ENCODE measurements around the gene ARHGAP25.
A peak's percentile ranks its signal among the peaks of the same experiment; 100 is the strongest.

Gene ARHGAP25

DNA sequence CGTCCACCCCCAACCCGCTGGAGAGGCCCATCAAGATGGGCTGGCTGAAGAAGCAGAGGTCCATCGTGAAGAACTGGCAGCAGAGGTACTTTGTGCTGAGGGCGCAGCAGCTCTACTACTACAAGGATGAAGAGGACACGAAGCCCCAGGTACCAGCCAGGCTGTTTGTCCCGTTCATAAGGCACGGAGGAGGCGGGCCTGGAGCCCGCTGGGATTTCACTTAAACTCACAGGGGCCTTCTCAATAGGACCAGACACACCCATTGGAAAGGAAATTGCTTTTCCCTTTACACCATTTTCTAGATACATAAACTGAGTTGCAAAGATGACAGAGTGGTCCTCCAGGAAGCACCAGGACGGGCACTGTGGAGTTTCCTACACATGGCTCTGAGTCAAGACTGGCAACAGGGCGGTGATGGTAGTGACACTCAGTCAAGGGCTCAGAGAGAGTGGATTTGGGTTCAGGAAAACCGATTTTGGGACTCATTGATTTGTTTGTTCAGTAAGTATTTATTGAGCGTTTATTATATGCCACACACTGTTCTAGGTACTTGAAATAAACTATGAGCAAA lies 40.7 kb downstream of the ARHGAP25 start:
- H3K4me3 ChIP-seq (ENCODE audit: low read depth, low read length), result peak overlapping the region; percentile 3
- no peak for DNase-seq (ENCODE audit: low read depth)
- TF ChIP-seq, protein P1, sequence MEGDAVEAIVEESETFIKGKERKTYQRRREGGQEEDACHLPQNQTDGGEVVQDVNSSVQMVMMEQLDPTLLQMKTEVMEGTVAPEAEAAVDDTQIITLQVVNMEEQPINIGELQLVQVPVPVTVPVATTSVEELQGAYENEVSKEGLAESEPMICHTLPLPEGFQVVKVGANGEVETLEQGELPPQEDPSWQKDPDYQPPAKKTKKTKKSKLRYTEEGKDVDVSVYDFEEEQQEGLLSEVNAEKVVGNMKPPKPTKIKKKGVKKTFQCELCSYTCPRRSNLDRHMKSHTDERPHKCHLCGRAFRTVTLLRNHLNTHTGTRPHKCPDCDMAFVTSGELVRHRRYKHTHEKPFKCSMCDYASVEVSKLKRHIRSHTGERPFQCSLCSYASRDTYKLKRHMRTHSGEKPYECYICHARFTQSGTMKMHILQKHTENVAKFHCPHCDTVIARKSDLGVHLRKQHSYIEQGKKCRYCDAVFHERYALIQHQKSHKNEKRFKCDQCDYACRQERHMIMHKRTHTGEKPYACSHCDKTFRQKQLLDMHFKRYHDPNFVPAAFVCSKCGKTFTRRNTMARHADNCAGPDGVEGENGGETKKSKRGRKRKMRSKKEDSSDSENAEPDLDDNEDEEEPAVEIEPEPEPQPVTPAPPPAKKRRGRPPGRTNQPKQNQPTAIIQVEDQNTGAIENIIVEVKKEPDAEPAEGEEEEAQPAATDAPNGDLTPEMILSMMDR (IDR thresholded peaks at IDR 0.05; ENCODE audit: insufficient read depth, low read depth, low read length, missing control alignments), result no peak

DNA sequence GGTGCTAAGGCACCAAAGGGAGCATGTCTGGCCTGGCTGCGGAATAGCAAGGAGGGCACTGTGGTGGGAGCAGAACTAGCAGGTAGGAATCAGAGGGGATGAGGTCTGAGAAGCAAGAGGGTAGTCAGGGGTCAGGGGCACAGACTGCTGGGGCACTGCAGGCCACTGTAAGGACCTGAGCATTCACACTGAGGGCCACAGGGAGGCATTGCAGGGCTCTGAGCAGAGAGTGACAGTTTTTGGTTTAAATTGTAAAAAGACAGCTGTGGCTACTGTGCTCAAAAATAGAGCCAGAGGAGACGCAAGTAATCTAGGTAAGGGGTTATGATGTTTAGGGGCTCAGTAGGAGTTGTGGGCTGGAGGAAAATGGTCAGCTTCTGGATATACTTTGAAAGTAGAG lies 41.5 kb downstream of the ARHGAP25 start:
- DNase-seq (ENCODE audit: low read depth), result peak; percentile 33
- H3K4me3 ChIP-seq (ENCODE audit: low read depth, low read length), result no peak overlapping the region
- TF ChIP-seq, protein P1 (IDR thresholded peaks at IDR 0.05; ENCODE audit: insufficient read depth, low read depth, low read length, missing control alignments), result no peak

DNA sequence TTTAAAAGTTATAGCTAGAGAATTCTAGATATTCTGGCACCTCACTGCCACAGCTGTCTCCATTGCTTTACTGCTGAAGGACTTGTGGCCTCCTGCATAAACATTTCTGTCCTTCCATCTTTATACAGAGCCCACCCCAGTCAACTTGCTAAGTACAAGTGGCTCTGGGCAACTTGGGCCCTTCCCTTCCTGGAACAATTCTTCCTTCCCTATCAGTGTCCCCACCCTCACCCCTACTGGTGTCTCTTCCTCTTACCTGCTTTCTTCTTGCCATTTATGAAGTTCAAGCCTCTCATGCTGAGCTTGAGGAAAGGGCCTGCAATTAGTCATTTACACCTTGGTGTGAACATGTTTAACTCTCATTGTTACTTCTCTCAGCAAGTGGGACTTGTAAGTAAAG lies 45.0 kb downstream of the ARHGAP25 start:
- no peak overlapping the region for H3K4me3 ChIP-seq (ENCODE audit: low read depth, low read length)
- TF ChIP-seq, protein P1 (IDR thresholded peaks at IDR 0.05; ENCODE audit: insufficient read depth, low read depth, low read length, missing control alignments), result no peak
- DNase-seq (ENCODE audit: low read depth), result no peak

DNA sequence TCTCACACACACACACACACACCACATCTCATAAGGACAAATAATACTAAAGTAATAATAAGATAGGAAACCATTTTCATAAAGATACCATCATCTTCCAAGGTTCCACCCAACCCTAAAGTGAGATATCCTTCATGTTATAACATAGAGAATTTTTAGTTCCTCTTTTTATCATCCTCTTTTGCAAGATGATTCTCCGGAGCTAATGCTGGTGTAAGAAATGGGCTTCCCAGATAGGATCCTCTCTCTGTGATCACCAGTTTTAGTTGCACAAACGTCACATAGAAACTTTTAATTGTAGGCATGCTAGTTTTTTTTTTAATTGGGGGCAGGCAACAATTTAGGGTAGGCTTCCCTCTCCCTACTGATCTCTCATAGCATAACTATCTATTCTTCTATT lies 49.6 kb downstream of the ARHGAP25 start:
- TF ChIP-seq, protein P1 (IDR thresholded peaks at IDR 0.05; ENCODE audit: insufficient read depth, low read depth, low read length, missing control alignments), result no peak
- no peak for DNase-seq (ENCODE audit: low read depth)
- H3K4me3 ChIP-seq (ENCODE audit: low read depth, low read length), result no peak overlapping the region

DNA sequence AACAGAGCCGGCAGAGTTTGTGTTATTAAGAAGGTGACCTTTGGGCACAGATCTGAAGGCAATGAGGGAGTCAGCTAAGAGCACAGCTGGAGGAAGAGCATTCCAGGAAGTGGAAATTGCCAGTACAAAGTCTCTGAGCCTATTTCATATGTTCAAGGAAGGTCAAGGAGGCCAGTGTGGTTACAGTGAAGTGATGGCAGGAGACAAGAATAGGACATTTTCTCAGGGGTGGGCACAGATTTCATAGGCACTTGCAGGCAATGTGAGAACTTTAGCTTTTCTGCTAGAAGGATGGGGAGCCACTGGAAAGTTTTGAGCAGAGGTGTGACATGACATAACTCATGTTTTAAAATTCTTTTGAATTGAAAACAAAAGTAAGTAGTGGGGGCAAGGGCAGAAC lies 50.3 kb downstream of the ARHGAP25 start:
- TF ChIP-seq, protein P1 (IDR thresholded peaks at IDR 0.05; ENCODE audit: insufficient read depth, low read depth, low read length, missing control alignments), result no peak
- H3K4me3 ChIP-seq (ENCODE audit: low read depth, low read length), result no peak overlapping the region
- DNase-seq (ENCODE audit: low read depth), result no peak

DNA sequence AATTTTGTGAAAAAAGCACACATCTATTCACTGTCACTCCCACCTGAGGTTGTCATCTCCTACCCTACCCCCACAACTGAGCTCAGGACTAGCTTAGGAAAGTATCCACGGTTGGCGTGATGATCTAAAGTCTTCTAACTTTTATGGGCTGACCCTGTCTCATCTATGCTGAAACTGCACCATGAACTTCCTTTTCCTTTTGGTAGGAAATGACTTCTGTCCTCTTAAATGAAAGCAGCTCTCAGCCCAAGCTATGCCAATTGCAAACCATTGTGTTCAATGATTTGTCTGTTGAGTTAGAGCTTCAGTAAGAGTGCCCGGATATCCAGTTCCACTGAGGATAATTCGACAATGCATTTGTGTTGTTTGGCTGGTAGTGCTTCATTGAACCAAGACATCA lies 52.7 kb downstream of the ARHGAP25 start:
- no peak overlapping the region for H3K4me3 ChIP-seq (ENCODE audit: low read depth, low read length)
- DNase-seq (ENCODE audit: low read depth), result no peak
- TF ChIP-seq, protein P1 (IDR thresholded peaks at IDR 0.05; ENCODE audit: insufficient read depth, low read depth, low read length, missing control alignments), result no peak

DNA sequence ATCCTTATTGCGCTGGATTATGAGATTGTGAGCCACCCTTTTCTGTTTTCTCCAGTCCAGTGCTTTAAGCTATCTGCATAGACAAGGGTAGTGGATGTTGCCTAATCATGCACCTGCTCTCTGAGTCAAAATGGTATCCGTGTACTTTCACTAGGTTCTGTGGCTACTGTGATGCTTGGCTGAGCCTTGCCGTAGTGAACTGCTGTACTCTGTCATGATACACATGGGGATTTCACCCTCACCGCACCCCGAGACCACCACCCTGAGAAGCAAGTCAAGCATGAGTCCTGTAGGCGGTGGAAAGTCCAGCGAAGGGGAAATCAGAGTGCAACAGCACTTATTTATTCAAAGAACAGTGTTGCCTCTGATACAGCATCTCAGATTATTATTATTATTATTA lies 55.0 kb downstream of the ARHGAP25 start:
- TF ChIP-seq, protein P1 (IDR thresholded peaks at IDR 0.05; ENCODE audit: insufficient read depth, low read depth, low read length, missing control alignments), result no peak
- peak; percentile 97 for DNase-seq (ENCODE audit: low read depth)
- H3K4me3 ChIP-seq (ENCODE audit: low read depth, low read length), result no peak overlapping the region

Measured in GM12865 (cell line).